ENCODE results near the gene LSM4.

GRCh38 chr19:18322318-18322758 lies 538 bp downstream of the LSM4 start:
- peak in 2 of 4 donors; percentile 16 to 23 for TF ChIP-seq CTCF (IDR thresholded peaks at IDR 0.05)
- no peak for TF ChIP-seq POLR2A (IDR thresholded peaks at IDR 0.05)

All from right lobe of liver (tissue), 4 donors.